Neuron (in vitro differentiated cells): ENCODE data around the gene MAPT.

ENCODE experiments used
- H2AFZ ChIP-seq: one replicate; pipeline ENCODE4 v1.6.1; 2013; ENCODE audit warnings: low read depth, mild to moderate bottlenecking, inconsistent platforms, low read length, moderate library complexity
- H3K27me3 ChIP-seq: one replicate; pipeline ENCODE4 v1.6.1; 2013; ENCODE audit warnings: low read length; ENCODE audit not compliant: insufficient read depth
- H3K36me3 ChIP-seq: one replicate; pipeline ENCODE4 v1.6.1; 2013; ENCODE audit warnings: low read length; ENCODE audit not compliant: insufficient read depth
- H3K4me1 ChIP-seq: one replicate; pipeline ENCODE4 v1.6.1; 2013; ENCODE audit warnings: low read length; ENCODE audit not compliant: insufficient read depth
- H3K4me3 ChIP-seq: 2 replicates; pipeline ENCODE4 v1.5.1; 2013; ENCODE audit warnings: mild to moderate bottlenecking, low read length, moderate library complexity
- H3K9me3 ChIP-seq: one replicate; pipeline ENCODE4 v1.6.1; 2013; ENCODE audit warnings: low read length

Gene MAPT

GRCh38 chr17:45869676-45870341 lies 24.5 kb upstream of the MAPT start:
- Histone ChIP-seq H3K4me3 (no peak overlapping the region), H2AFZ (no peak overlapping the region), H3K4me1 (no peaks in the 10 kb centered on the region), H3K9me3 (no peaks in the 10 kb centered on the region), H3K36me3 (no peaks in the 10 kb centered on the region), H3K27me3 (no peaks in the 10 kb centered on the region)

- Histone ChIP-seq H2AFZ (no peak overlapping the region), H3K4me3 (no peak overlapping the region), H3K36me3 (no peaks in the 10 kb centered on the region), H3K4me1 (no peaks in the 10 kb centered on the region), H3K27me3 (no peaks in the 10 kb centered on the region), H3K9me3 (no peaks in the 10 kb centered on the region)
Observed at GRCh38 chr17:45870342-45870974, 23.9 kb upstream of the MAPT start.

GRCh38 chr17:45871718-45872117 lies 22.6 kb upstream of the MAPT start:
- Histone ChIP-seq H2AFZ (no peak overlapping the region), H3K4me1 (no peaks in the 10 kb centered on the region), H3K9me3 (no peaks in the 10 kb centered on the region), H3K27me3 (no peaks in the 10 kb centered on the region), H3K4me3 (no peak overlapping the region), H3K36me3 (no peaks in the 10 kb centered on the region)

- Histone ChIP-seq H3K9me3 (no peaks in the 10 kb centered on the region), H3K36me3 (no peaks in the 10 kb centered on the region), H3K27me3 (no peaks in the 10 kb centered on the region), H3K4me3 (no peak overlapping the region), H2AFZ (no peak overlapping the region), H3K4me1 (no peaks in the 10 kb centered on the region)
Observed at GRCh38 chr17:45873728-45874127, 20.6 kb upstream of the MAPT start.

- H3K4me3 ChIP-seq, result no peak overlapping the region
- H2AFZ ChIP-seq, result no peak overlapping the region
- H3K4me1 ChIP-seq, result no peaks in the 10 kb centered on the region
- no peaks in the 10 kb centered on the region for H3K27me3 ChIP-seq
- no peaks in the 10 kb centered on the region for H3K36me3 ChIP-seq
- no peaks in the 10 kb centered on the region for H3K9me3 ChIP-seq
Observed at GRCh38 chr17:45874151-45874550, 20.2 kb upstream of the MAPT start.

- no peaks in the 10 kb centered on the region for H3K9me3 ChIP-seq
- H2AFZ ChIP-seq, result no peak overlapping the region
- H3K4me1 ChIP-seq, result no peaks in the 10 kb centered on the region
- H3K27me3 ChIP-seq, result no peaks in the 10 kb centered on the region
- H3K36me3 ChIP-seq, result no peaks in the 10 kb centered on the region
- no peak overlapping the region for H3K4me3 ChIP-seq
Observed at GRCh38 chr17:45876539-45876938, 17.8 kb upstream of the MAPT start.

GRCh38 chr17:45877467-45877866 lies 16.9 kb upstream of the MAPT start:
- H3K9me3 ChIP-seq, result no peaks in the 10 kb centered on the region
- H3K27me3 ChIP-seq, result no peaks in the 10 kb centered on the region
- H3K4me1 ChIP-seq, result no peaks in the 10 kb centered on the region
- H3K4me3 ChIP-seq, result no peak overlapping the region
- H3K36me3 ChIP-seq, result no peaks in the 10 kb centered on the region
- H2AFZ ChIP-seq, result no peak overlapping the region

- no peaks in the 10 kb centered on the region for H3K4me1 ChIP-seq
- no peaks in the 10 kb centered on the region for H3K36me3 ChIP-seq
- no peak overlapping the region for H2AFZ ChIP-seq
- H3K9me3 ChIP-seq, result no peaks in the 10 kb centered on the region
- H3K4me3 ChIP-seq, result no peak overlapping the region
- no peaks in the 10 kb centered on the region for H3K27me3 ChIP-seq
Observed at GRCh38 chr17:45883063-45883462, 11.3 kb upstream of the MAPT start.

GRCh38 chr17:45886852-45887251 lies 7.5 kb upstream of the MAPT start:
- Histone ChIP-seq H2AFZ (no peak overlapping the region), H3K36me3 (no peaks in the 10 kb centered on the region), H3K9me3 (no peaks in the 10 kb centered on the region), H3K4me1 (no peaks in the 10 kb centered on the region), H3K4me3 (no peak overlapping the region), H3K27me3 (no peaks in the 10 kb centered on the region)

- H2AFZ ChIP-seq, result no peak overlapping the region
- no peaks in the 10 kb centered on the region for H3K9me3 ChIP-seq
- no peaks in the 10 kb centered on the region for H3K4me1 ChIP-seq
Observed at GRCh38 chr17:45888392-45888791, 6.0 kb upstream of the MAPT start.

GRCh38 chr17:45889579-45889978 lies 4.8 kb upstream of the MAPT start:
- Histone ChIP-seq H3K4me1 (peaks cover 2% of the 10 kb centered on the region), H3K9me3 (no peaks in the 10 kb centered on the region), H3K4me3 (no peak overlapping the region), H3K36me3 (no peaks in the 10 kb centered on the region), H3K27me3 (no peaks in the 10 kb centered on the region), H2AFZ (no peak overlapping the region)

More at GRCh38 chr17:45888392-45888791, 6.0 kb upstream of the MAPT start:
- Histone ChIP-seq H3K4me3 (no peak overlapping the region), H3K36me3 (no peaks in the 10 kb centered on the region), H3K27me3 (no peaks in the 10 kb centered on the region)

GRCh38 chr17:45893725-45894021 lies 681 bp upstream of the MAPT start:
- H3K27me3 ChIP-seq, result peaks cover 34% of the 10 kb centered on the region
- H3K4me1 ChIP-seq, result peaks cover 16% of the 10 kb centered on the region
- no peaks in the 10 kb centered on the region for H3K9me3 ChIP-seq
- peak overlapping the region; percentile 99 for H2AFZ ChIP-seq
- peak overlapping the region; percentile 66 for H3K4me3 ChIP-seq
- no peaks in the 10 kb centered on the region for H3K36me3 ChIP-seq

- Histone ChIP-seq H3K27me3 (peaks cover 52% of the 10 kb centered on the region), H3K36me3 (no peaks in the 10 kb centered on the region)
Observed at GRCh38 chr17:45895304-45895968, 1.1 kb downstream of the MAPT start.

More at GRCh38 chr17:45895304-45895968, 1.1 kb downstream of the MAPT start:
- peak overlapping the region; percentile 99 for H2AFZ ChIP-seq
- no peaks in the 10 kb centered on the region for H3K9me3 ChIP-seq
- H3K4me3 ChIP-seq, result peak overlapping the region; percentile 66
- peaks cover 16% of the 10 kb centered on the region for H3K4me1 ChIP-seq
